ENCODE measurements around the gene CASP7. TPM values are rescaled to one million over a fixed set of nuclear protein-coding genes. Genes with fewer than 3 reads are reported as not detected.

CASP7 gene
- total RNA-seq, 1 experiment from 2014 or later = 4.7 TPM

- Histone ChIP-seq H4K5ac (ENCODE audit: insufficient read length, low read depth, low read length) (no peak overlapping the region), H3K23me2 (ENCODE audit: insufficient read length, low read depth, low read length, poor library complexity, severe bottlenecking) (no peaks in the 10 kb centered on the region), H2AK5ac (ENCODE audit: insufficient read length, low read length) (no peak overlapping the region), H3K79me1 (ENCODE audit: insufficient read depth, low read depth, low read length, poor library complexity, severe bottlenecking) (no peaks in the 10 kb centered on the region), H3K79me2 (ENCODE audit: insufficient read depth, low read length) (no peaks in the 10 kb centered on the region), H4K8ac (replicated peaks; ENCODE audit: insufficient read length, low read depth, low read length) (no peak overlapping the region), H4K91ac (ENCODE audit: insufficient read length, low read depth, low read length) (no peak overlapping the region), H2BK5ac (ENCODE audit: insufficient read length, low read length) (no peak overlapping the region), H3K27ac (ENCODE audit: insufficient read length, low read depth, low read length) (no peak overlapping the region), H4K20me1 (ENCODE audit: control insufficient read depth, insufficient read depth, insufficient read length) (no peaks in the 10 kb centered on the region), H3K56ac (ENCODE audit: insufficient read length, low read depth, low read length) (no peak overlapping the region), H2BK15ac (ENCODE audit: low read depth, low read length) (no peak overlapping the region), H3K4ac (ENCODE audit: low read depth, low read length) (no peak overlapping the region), H3K23ac (ENCODE audit: insufficient read length, low read depth, low read length) (no peak overlapping the region), H3K4me1 (ENCODE audit: insufficient read depth, low read length) (no peaks in the 10 kb centered on the region), H2BK20ac (ENCODE audit: low read depth, low read length, poor library complexity, severe bottlenecking) (no peak overlapping the region), H3K9ac (ENCODE audit: extremely low read depth, insufficient read length, low read length) (no peak overlapping the region), H3T11ph (ENCODE audit: low read length) (no peak overlapping the region), H2AFZ (ENCODE audit: low read length) (no peak overlapping the region), H3K18ac (ENCODE audit: insufficient read length, low read depth, low read length) (no peak overlapping the region), H3K9me3 (ENCODE audit: control insufficient read depth, low read depth, low read length) (no peaks in the 10 kb centered on the region), H2BK120ac (ENCODE audit: low read depth, low read length, poor library complexity, severe bottlenecking) (no peak overlapping the region), H3K14ac (ENCODE audit: insufficient read depth, low read length) (no peak overlapping the region), H2BK12ac (ENCODE audit: insufficient read length, low read depth, low read length) (no peak overlapping the region), H3K27me3 (ENCODE audit: insufficient read depth, low read length) (no peaks in the 10 kb centered on the region; the same call in 1 of the 2 replicates), H3K4me2 (ENCODE audit: insufficient read depth, insufficient read length, low read length) (no peak overlapping the region)
- H3K4me1 Mint-ChIP-seq = 0 out of 4 replicates have a peak, but pooled peaks cover 0 to 2% of the 10 kb centered on the region in 2 experiments
- WGBS (ENCODE audit: extremely low coverage, insufficient read length, low lambda C conversion rate) = no CpG with 5 or more reads among the region's 2 CpGs
- no peaks in the 10 kb centered on the region; a peak in 2 of 5 replicates for H3K9me3 Mint-ChIP-seq
- no peak overlapping the region for H3K27ac Mint-ChIP-seq
- peaks cover 13% of the 10 kb centered on the region for H3K27me3 Mint-ChIP-seq (ENCODE audit: low read depth)
- no peak overlapping the region for H3K4me3 Mint-ChIP-seq
- DNase-seq = no peak
- H3K36me3 Mint-ChIP-seq (ENCODE audit: insufficient read depth in 1 of 3, low read depth in 3 of 3) = no peaks in the 10 kb centered on the region
- TF ChIP-seq, protein P1, sequence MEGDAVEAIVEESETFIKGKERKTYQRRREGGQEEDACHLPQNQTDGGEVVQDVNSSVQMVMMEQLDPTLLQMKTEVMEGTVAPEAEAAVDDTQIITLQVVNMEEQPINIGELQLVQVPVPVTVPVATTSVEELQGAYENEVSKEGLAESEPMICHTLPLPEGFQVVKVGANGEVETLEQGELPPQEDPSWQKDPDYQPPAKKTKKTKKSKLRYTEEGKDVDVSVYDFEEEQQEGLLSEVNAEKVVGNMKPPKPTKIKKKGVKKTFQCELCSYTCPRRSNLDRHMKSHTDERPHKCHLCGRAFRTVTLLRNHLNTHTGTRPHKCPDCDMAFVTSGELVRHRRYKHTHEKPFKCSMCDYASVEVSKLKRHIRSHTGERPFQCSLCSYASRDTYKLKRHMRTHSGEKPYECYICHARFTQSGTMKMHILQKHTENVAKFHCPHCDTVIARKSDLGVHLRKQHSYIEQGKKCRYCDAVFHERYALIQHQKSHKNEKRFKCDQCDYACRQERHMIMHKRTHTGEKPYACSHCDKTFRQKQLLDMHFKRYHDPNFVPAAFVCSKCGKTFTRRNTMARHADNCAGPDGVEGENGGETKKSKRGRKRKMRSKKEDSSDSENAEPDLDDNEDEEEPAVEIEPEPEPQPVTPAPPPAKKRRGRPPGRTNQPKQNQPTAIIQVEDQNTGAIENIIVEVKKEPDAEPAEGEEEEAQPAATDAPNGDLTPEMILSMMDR (conservative IDR thresholded peaks at IDR 0.05) = no peak
These were observed 65.7 kb downstream of the CASP7 start for GRCh38 chr10:113745374-113745773.

Measured in H9 (cell line).